ENCODE results near the gene SEC23A.
A peak's percentile ranks its signal among the peaks of the same experiment; 100 is the strongest.

DNA sequence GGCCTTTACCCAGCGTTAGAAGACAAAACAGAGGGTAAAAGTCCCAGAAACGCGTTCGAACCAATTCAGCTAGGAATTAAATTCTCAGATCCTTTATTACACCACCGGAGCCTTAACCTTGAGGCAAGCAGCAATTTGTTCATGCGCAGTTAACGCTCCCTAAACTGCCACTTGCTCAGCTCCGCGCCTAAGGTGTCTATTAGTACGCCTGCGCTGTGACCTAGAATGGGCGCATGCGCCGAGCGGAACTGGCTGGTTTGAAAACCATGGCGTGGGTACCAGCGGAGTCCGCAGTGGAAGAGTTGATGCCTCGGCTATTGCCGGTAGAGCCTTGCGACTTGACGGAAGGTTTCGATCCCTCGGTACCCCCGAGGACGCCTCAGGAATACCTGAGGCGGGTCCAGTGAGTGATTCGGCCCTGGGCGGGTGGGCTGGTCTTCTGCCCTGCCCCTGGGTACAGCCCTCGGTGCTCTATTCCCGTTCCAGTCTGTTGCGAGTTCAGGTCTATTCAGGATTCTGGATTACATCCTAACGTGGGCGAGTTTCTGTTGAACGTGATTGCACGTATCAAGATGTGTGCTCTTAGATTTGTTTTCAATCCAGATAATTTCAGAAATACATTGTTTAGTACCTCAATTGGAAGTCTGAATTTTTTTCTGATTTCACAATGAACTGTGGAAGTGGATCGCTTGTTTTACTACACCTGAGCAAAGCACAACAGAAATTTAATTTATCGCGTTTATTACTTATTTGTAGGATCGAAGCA, 11.2 kb upstream of the SEC23A start, which contains the start of gene GEMIN2:
- TF ChIP-seq POLR2A (IDR thresholded peaks at IDR 0.05; ENCODE audit: low read length) (peak; percentile 91), GATA1 (IDR thresholded peaks at IDR 0.05; ENCODE audit: low read depth, low read length) (no peak)
